Dendritic cell treated with granulocyte-macrophage colony-stimulating factor and Interleukin-4, amounts not matched to agents 40 ng/mL and 50 ng/mL, for 4 days (primary cell): ENCODE results near the gene ARHGAP23.
"Not testable (repeated sequence)": the region's sequence is repeated elsewhere in the genome, so short reads cannot be mapped to it uniquely, and the experiment has no call there.

Experiments
- H3K27ac Mint-ChIP-seq: one replicate; pipeline ENCODE4 v1.8.0; 2022; ENCODE audit warnings: mild to moderate bottlenecking, mixed read lengths
- H3K27me3 Mint-ChIP-seq: one replicate; pipeline ENCODE4 v1.8.0; 2022; ENCODE audit warnings: mild to moderate bottlenecking, mixed read lengths
- H3K36me3 Mint-ChIP-seq: one replicate; pipeline ENCODE4 v1.8.0; 2022; ENCODE audit warnings: low read depth, mixed read lengths
- H3K4me1 Mint-ChIP-seq: one replicate; pipeline ENCODE4 v1.8.0; 2022; ENCODE audit warnings: low read depth, mixed read lengths
- H3K4me3 Mint-ChIP-seq: one replicate; pipeline ENCODE4 v1.8.0; 2022; ENCODE audit warnings: mild to moderate bottlenecking, moderate library complexity, mixed read lengths
- H3K9me3 Mint-ChIP-seq: one replicate; pipeline ENCODE4 v1.8.0; 2022; ENCODE audit warnings: mixed read lengths
- intact Hi-C: fragments of 100-400 bp; cut with micrococcal nuclease; formaldehyde crosslinking; loops from one replicate; pipeline ENCODE4 v1.15.0; 2022

The ARHGAP23 gene

DNA sequence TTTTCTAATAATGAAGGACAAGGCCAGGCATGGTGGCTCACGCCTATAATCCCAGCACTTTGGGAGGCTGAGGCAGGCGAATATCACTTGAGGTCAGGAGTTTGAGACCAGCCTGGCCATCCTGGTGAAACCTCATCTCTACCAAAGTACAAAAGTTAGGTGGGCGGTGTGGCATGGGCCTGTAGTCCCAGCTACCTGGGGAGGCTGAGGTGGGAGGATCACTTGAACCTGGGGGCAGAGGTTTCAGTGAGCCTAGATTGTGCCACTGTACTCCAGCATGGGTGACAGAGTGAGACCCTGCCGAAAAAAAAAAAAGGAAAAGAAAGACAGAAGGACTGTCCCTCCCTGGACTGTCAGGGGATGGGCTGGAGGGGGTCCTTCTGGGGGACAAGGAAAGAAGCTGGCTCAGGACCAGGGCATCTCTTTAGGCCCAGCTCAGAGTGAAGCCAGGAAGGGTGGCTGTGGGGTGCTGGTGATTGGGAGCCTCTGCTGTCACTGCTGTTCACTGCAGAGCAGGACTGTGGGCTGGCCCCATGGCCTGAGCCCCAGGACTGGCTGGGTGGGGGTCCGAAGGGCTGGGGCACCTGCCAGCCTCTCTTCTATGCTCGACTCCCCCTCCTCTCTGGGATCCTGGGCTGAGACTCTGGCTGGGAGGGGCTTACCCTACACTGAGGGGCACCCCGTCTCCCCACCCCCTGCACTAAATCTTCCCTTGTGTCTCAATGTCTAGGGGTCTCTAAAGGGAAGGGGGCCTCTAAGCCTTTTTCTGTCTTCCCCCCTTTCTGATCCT is 909 bp upstream of the ARHGAP23 start:
- Mint-ChIP-seq H3K27ac (peak overlapping the region; percentile 42), H3K4me1 (peaks cover 50% of the 10 kb centered on the region), H3K9me3 (no peaks in the 10 kb centered on the region), H3K36me3 (no peaks in the 10 kb centered on the region), H3K4me3 (peak overlapping the region; percentile 71), H3K27me3 (peaks cover 57% of the 10 kb centered on the region)
- intact Hi-C loops = loop anchor here (10.0 kb wide), 1 partner anchor 237 kb away; no protein-coding TSS in a partner anchor

- Mint-ChIP-seq H3K4me3 (peak overlapping the region; percentile 63), H3K4me1 (peaks cover 50% of the 10 kb centered on the region), H3K36me3 (no peaks in the 10 kb centered on the region), H3K27me3 (peaks cover 44% of the 10 kb centered on the region), H3K27ac (no peak overlapping the region), H3K9me3 (no peaks in the 10 kb centered on the region)
- intact Hi-C loops = loop anchor here (10.0 kb wide), 1 partner anchor 236 kb away; no protein-coding TSS in a partner anchor
Observed at GRCh38 chr17:38428643-38429371, 543 bp downstream of the ARHGAP23 start.

GRCh38 chr17:38429476-38430100 is 1.3 kb downstream of the ARHGAP23 start:
- H3K27ac Mint-ChIP-seq = no peak overlapping the region
- intact Hi-C loops = loop anchor here (10.0 kb wide), 1 partner anchor 235 kb away; no protein-coding TSS in a partner anchor
- peaks cover 37% of the 10 kb centered on the region for H3K27me3 Mint-ChIP-seq
- H3K4me1 Mint-ChIP-seq = peaks cover 43% of the 10 kb centered on the region
- no peaks in the 10 kb centered on the region for H3K36me3 Mint-ChIP-seq
- H3K9me3 Mint-ChIP-seq = no peaks in the 10 kb centered on the region
- H3K4me3 Mint-ChIP-seq = peak overlapping the region; percentile 63

DNA sequence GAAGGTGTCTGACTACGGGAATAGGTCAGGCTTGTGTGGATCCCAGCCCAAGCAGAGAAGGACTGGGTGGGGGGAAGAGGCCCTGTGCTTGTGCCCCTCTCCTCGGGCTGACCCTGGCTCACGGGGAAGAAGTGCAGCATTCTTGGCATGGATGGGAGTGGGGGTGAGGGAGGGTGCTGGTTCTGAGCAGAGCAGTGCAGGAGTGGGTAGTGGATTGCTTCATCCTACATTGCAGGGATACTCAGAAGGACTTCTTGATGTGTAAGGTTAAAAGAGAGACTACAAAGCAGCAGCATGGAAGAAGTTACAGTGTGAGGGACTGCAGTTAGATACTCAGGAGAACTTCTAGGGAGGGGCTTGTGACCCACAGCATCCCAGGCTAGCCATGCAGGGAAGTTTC is 2.1 kb downstream of the ARHGAP23 start:
- no peaks in the 10 kb centered on the region for H3K36me3 Mint-ChIP-seq
- no peak overlapping the region for H3K4me3 Mint-ChIP-seq
- H3K27ac Mint-ChIP-seq = no peak overlapping the region
- peaks cover 35% of the 10 kb centered on the region for H3K4me1 Mint-ChIP-seq
- intact Hi-C loops = no loop called here
- peaks cover 30% of the 10 kb centered on the region for H3K27me3 Mint-ChIP-seq
- no peaks in the 10 kb centered on the region for H3K9me3 Mint-ChIP-seq

DNA sequence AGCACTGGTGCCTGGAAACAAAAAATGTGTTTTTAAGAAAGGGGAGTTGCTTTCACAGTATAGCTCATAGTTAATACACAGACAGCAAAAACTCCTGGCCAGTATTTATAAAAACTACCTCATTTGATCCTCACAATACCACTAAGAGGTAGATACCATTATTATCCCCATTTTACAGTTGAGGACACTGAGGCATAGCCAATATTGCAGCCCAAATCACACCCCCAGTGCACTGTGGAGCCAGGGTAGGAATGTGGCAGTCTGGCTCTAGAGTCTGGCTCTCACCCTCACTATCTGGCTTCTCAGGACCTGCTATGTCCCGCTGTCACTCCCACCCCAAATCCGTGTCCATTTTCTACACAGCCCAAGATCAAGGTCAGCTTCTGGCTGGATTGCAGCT is 2.6 kb downstream of the ARHGAP23 start:
- Mint-ChIP-seq H3K9me3 (no peaks in the 10 kb centered on the region), H3K4me3 (no peak overlapping the region), H3K36me3 (no peaks in the 10 kb centered on the region), H3K27ac (no peak overlapping the region), H3K4me1 (peaks cover 30% of the 10 kb centered on the region), H3K27me3 (peaks cover 25% of the 10 kb centered on the region)
- intact Hi-C loops = no loop called here

- H3K36me3 Mint-ChIP-seq = no peaks in the 10 kb centered on the region
- intact Hi-C loops = no loop called here
- H3K27ac Mint-ChIP-seq = no peak overlapping the region
- H3K4me1 Mint-ChIP-seq = peaks cover 28% of the 10 kb centered on the region
- no peaks in the 10 kb centered on the region for H3K9me3 Mint-ChIP-seq
- H3K4me3 Mint-ChIP-seq = no peak overlapping the region
- H3K27me3 Mint-ChIP-seq = peaks cover 23% of the 10 kb centered on the region
Observed at GRCh38 chr17:38431346-38432145, 3.3 kb downstream of the ARHGAP23 start.

DNA sequence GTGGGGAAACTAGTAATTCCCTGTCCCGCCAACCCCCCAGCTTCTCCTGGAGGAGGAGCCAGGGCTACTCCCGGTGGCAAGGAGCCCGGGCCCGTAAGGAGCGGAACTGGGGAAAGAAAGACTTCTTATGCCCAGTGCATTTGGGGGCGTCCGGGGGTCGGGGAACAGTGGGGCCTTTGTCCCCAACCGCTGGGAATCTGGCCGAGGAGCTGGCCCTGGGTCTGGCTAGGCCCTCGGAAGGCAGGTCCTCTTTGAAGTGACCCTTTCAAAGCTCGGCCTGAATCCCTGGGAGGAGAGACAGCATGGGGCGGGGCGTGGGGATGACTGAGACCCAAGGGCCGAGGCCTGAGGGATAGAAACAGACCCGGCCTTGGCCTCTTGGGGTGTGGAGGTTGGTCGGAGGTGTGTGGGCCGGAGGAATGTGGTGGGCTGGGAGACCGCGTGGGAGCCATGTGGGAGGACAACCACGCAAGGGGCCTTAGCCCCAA is 6.0 kb downstream of the ARHGAP23 start:
- H3K27me3 Mint-ChIP-seq = peaks cover 11% of the 10 kb centered on the region
- H3K27ac Mint-ChIP-seq = no peak overlapping the region

GRCh38 chr17:38435795-38436194 is 7.5 kb downstream of the ARHGAP23 start:
- Mint-ChIP-seq H3K4me1 (peaks cover 15% of the 10 kb centered on the region), H3K27me3 (peaks cover 5% of the 10 kb centered on the region), H3K9me3 (no peaks in the 10 kb centered on the region), H3K27ac (no peak overlapping the region), H3K4me3 (no peak overlapping the region), H3K36me3 (no peaks in the 10 kb centered on the region)
- intact Hi-C loops = no loop called here

More for the DNA sequence above, 6.0 kb downstream of the ARHGAP23 start:
- Mint-ChIP-seq H3K4me3 (no peak overlapping the region), H3K9me3 (no peaks in the 10 kb centered on the region), H3K4me1 (peaks cover 26% of the 10 kb centered on the region), H3K36me3 (no peaks in the 10 kb centered on the region)
- intact Hi-C loops = no loop called here

GRCh38 chr17:38436386-38436785 is 8.1 kb downstream of the ARHGAP23 start:
- Mint-ChIP-seq H3K27ac (no peak overlapping the region), H3K4me1 (peaks cover 15% of the 10 kb centered on the region), H3K36me3 (no peaks in the 10 kb centered on the region), H3K4me3 (no peak overlapping the region), H3K27me3 (peaks cover 1% of the 10 kb centered on the region), H3K9me3 (no peaks in the 10 kb centered on the region)
- intact Hi-C loops = no loop called here

- intact Hi-C loops, H3K9me3 Mint-ChIP-seq, H3K27me3 Mint-ChIP-seq, H3K27ac Mint-ChIP-seq, H3K36me3 Mint-ChIP-seq, H3K4me3 Mint-ChIP-seq: not testable (repeated sequence)
- peaks cover 15% of the 10 kb centered on the region for H3K4me1 Mint-ChIP-seq
Observed at GRCh38 chr17:38437313-38437712, 9.0 kb downstream of the ARHGAP23 start.

- H3K27me3 Mint-ChIP-seq = peaks cover 6% of the 10 kb centered on the region
- H3K36me3 Mint-ChIP-seq = no peaks in the 10 kb centered on the region
- H3K4me1 Mint-ChIP-seq = peaks cover 21% of the 10 kb centered on the region
- intact Hi-C loops = no loop called here
- H3K27ac Mint-ChIP-seq = no peak overlapping the region
- no peak overlapping the region for H3K4me3 Mint-ChIP-seq
- H3K9me3 Mint-ChIP-seq = no peaks in the 10 kb centered on the region
Observed at GRCh38 chr17:38439436-38439835, 11.2 kb downstream of the ARHGAP23 start.

DNA sequence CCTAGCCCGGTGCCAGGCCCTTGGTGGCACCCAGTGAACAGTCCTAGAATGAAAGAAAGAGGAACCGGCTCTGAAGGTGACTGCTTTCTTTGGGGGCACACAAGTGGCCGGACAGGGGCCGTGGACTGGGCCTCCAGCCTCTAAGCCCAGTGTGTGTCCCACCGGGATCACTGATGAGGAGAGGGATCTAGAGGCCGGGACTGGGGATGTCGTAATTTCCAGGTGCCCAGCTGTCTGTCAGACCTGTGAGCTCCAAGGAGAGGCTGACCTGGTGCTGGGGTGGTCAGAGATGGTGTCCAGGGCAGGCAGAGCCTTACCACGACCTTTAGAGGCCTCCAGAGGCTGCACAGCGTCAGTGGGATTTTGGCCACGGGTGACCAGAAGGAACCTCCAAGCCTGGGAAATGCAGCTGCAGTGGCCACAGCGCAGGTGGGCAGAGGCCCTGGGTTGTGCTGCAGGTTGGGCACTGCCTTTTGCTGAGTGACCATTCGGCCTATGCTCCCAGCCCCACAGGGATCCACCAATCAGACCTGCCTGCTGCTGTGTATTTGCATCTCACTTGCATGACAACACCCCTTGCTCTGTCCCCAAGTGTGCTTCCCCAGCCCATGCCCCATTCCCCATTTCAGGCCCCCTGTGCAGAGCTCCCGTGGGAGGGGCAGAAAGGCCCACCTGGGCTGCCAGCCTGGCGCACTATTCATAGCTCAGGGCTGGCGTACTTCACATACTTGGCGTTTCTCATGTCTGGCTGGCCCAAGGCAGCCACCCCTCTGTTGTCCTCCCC is 12.5 kb downstream of the ARHGAP23 start:
- Mint-ChIP-seq H3K4me1 (peaks cover 21% of the 10 kb centered on the region), H3K27me3 (peaks cover 6% of the 10 kb centered on the region), H3K9me3 (no peaks in the 10 kb centered on the region), H3K36me3 (no peaks in the 10 kb centered on the region), H3K4me3 (no peak overlapping the region), H3K27ac (no peak overlapping the region)
- intact Hi-C loops = no loop called here
